Kidney (tissue), 14 donors: ENCODE data around the gene C15orf61. TPM values are rescaled to one million over a fixed set of nuclear protein-coding genes. Genes with fewer than 3 reads are reported as not detected.

Source experiments
- DNase-seq, 5 donors: peaks; one replicate each; pipeline ENCODE4 v3.0.0-alpha.2; 2013 to 2020
- FAIRE-seq: peaks from 2 replicates; lab custom pipeline; 2012; peaks lifted over from hg19 to GRCh38; lab: Jason Lieb, UNC
- H3K27ac ChIP-seq, 2 donors: one replicate each; pipeline ENCODE4 v1.7.0; 2013; ENCODE audit warnings: low read depth in 2 of 2, low read length in 2 of 2, inconsistent platforms in 1 of 2
- H3K27me3 ChIP-seq: one replicate; pipeline ENCODE4 v1.7.1; 2013; ENCODE audit warnings: low read length, inconsistent platforms; ENCODE audit not compliant: control insufficient read depth, insufficient read depth
- H3K36me3 ChIP-seq, 3 donors: one replicate each; pipeline versions ENCODE4 v1.7.0 to v1.7.1; 2013; ENCODE audit warnings: low read length in 3 of 3, control low read depth in 1 of 3, inconsistent platforms in 1 of 3; ENCODE audit not compliant: insufficient read depth in 3 of 3, control insufficient read depth in 2 of 3
- H3K4me1 ChIP-seq, 3 donors: one replicate each; pipeline versions ENCODE4 v1.7.0 to v1.7.1; 2013; ENCODE audit warnings: low read length in 3 of 3, inconsistent platforms in 1 of 3, low read depth in 1 of 3; ENCODE audit not compliant: control insufficient read depth in 2 of 3, insufficient read depth in 2 of 3
- H3K4me3 ChIP-seq, 3 donors: one replicate each; pipeline versions ENCODE4 v1.7.0 to v1.8.1; 2013; ENCODE audit warnings: low read length in 3 of 3, control low read depth in 1 of 3, inconsistent platforms in 1 of 3
- H3K9ac ChIP-seq, 3 donors: one replicate each; pipeline versions ENCODE4 v1.7.0 to v1.7.1; 2013; ENCODE audit warnings: low read length in 3 of 3, control low read depth in 1 of 3, inconsistent platforms in 1 of 3
- H3K9me3 ChIP-seq, 3 donors: one replicate each; pipeline versions ENCODE4 v1.7.0 to v1.7.1; 2013; ENCODE audit warnings: low read length in 3 of 3, control low read depth in 1 of 3, inconsistent platforms in 1 of 3; ENCODE audit not compliant: control insufficient read depth in 2 of 3, insufficient read depth in 1 of 3
- intact Hi-C: fragments of 100-400 bp; cut with DNase I; formaldehyde crosslinking; loops from one replicate; pipeline ENCODE4 v1.11.1; 2022
- polyA plus RNA-seq: library from polyadenylated mRNA; stranded (reverse); fragments of 350-450 nt; fragmentation: Illumina TruSeq; extraction: RNeasy Lipid Tissue Mini Kit (QIAGEN cat#74804); gene quantifications from one replicate; pipeline ENCODE4 v1.2.3, GENCODE V29; 2014; ENCODE audit warnings: low read depth, low replicate concordance; ENCODE audit not compliant: insufficient read depth
- total RNA-seq: library from RNA; stranded (reverse); fragmentation: NEBNext Ultra II Directional; extraction: Animal tissue kit (Norgen Biotek cat#: 25700); gene quantifications from one replicate; pipeline ENCODE4 v1.2.1, GENCODE V29; 2021
- TF ChIP-seq, protein P1 (sequence below): IDR thresholded peaks from 3 replicates; pipeline ENCODE4 v1.5.1; 2012; ENCODE audit warnings: mild to moderate bottlenecking, moderate library complexity, borderline replicate concordance; ENCODE audit not compliant: insufficient read depth; ENCODE audit errors: extremely low read depth
- donor health status: control.
- donor health status: control.
- donor health status: control.
- donor health status: control.
- donor health status: control.
- donor health status: DM: yes; HTN: yes; CAD: no.
- donor health status: Normal renal cell carcinoma (clear cell type).

The C15orf61 gene
- total and polyA plus RNA-seq, 2 donors from 2014 or later = 5.5 to 8.7 TPM

DNA sequence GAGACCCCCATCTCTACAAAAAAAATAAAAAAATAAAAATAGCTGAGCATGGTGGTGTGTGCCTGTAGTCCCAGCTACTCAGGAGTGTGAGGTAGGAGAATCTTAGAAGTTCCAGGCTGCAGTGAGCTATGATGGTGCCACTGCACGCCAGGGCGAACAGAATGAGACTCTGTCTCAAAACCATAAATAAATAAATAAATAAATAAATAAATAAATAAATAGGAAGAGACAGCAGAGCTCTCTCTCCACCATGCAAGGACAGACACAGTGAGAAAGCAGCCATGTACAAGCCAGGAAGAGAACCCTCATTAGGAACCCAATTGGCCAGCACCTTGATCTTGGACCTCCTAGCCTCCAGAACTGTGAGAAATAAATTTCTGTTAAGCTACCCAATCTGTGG, 5.4 kb upstream of the C15orf61 start:
- no peak overlapping the region for H3K9ac ChIP-seq
- no peaks in the 10 kb centered on the region for H3K27me3 ChIP-seq
- DNase-seq = no peak
- intact Hi-C loops = no loop called here
- no peaks in the 10 kb centered on the region for H3K4me1 ChIP-seq
- no peak overlapping the region for H3K27ac ChIP-seq
- H3K36me3 ChIP-seq = peaks cover 0 to 4% (median 0%) of the 10 kb centered on the region in 3 donors
- H3K4me3 ChIP-seq = no peak overlapping the region
- TF ChIP-seq, protein P1, sequence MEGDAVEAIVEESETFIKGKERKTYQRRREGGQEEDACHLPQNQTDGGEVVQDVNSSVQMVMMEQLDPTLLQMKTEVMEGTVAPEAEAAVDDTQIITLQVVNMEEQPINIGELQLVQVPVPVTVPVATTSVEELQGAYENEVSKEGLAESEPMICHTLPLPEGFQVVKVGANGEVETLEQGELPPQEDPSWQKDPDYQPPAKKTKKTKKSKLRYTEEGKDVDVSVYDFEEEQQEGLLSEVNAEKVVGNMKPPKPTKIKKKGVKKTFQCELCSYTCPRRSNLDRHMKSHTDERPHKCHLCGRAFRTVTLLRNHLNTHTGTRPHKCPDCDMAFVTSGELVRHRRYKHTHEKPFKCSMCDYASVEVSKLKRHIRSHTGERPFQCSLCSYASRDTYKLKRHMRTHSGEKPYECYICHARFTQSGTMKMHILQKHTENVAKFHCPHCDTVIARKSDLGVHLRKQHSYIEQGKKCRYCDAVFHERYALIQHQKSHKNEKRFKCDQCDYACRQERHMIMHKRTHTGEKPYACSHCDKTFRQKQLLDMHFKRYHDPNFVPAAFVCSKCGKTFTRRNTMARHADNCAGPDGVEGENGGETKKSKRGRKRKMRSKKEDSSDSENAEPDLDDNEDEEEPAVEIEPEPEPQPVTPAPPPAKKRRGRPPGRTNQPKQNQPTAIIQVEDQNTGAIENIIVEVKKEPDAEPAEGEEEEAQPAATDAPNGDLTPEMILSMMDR = no peak
- H3K9me3 ChIP-seq = no peaks in the 10 kb centered on the region
- FAIRE-seq = no peak

DNA sequence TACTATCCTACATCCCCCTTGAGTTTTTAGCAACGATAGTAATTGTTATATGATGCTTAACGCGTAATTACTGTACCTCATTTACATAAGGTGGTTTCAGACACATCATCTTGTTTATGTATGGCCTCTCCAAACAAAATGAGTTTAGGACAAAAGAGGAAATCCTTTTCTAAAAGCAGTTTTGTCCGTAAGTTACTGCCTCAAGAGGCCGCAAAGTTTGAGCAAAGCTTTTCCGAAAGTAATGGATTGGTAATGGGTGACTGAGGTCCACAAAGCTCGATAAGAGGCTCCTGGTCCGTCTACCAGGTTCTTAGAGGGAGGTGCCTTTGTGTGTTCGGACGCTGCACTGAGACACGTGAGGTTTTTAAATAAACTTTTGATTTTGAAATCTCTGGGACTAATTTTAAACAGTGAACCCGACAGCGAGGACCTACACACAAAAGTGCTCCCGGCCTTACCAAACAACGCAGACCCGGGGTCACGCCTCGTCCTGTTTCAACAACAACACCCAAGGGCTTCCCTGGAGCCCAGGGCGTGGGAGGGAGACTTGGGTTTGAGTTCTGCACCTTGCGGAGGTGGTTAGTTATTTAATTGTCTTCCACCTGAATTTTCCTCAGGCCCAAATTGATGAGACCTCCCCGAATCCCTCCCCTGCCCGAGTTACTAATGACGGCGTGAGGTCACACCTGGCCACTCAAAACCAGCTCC, 456 bp upstream of the C15orf61 start:
- FAIRE-seq = no peak
- intact Hi-C loops = no loop called here
- no peaks in the 10 kb centered on the region for H3K9me3 ChIP-seq

DNA sequence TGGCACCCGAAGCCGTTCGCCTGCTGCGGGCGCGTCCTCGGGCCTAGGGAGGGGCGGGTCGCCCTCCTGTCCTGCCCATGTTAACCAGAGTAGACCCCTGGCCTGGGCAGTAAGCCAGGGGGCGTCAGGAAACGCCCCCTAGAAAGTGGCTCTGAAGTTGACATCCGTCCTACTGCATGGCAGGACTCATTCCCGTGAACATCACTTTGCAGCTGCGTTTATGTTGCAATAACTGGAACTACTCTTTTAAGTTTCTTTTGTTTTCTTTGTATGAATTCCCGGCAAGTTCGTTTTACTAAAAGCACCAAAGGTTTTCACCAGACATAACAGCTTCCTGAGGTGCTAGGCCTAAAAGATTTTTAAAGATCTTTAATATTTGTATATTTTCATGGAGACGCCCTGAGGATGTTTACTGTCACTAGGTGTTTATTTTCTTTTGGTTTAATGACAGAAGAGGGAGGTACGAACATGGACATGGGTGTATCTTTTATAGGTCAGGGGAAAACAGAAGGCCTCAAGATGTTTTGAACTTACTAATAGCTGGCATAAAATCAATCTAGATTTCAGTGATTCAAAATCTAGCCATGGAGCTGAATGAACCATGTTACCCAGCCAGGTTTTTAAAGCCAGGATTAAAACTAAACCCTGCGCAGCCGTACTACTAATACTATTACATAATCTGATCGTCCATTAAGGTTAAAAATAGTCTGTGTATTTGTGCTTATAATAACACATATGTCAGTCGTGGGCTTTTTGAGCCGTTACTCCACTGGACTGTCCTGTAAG, 1.0 kb downstream of the C15orf61 start:
- Histone ChIP-seq H3K27me3 (no peaks in the 10 kb centered on the region), H3K9ac (peak overlapping the region; percentile 36 to 94 (median 81)), H3K27ac (peak overlapping the region; percentile 98 to 99), H3K4me3 (peak overlapping the region; percentile 60 to 97 (median 82)), H3K4me1 (no peaks in the 10 kb centered on the region), H3K36me3 (peaks cover 0 to 2% (median 0%) of the 10 kb centered on the region in 3 donors), H3K9me3 (no peaks in the 10 kb centered on the region)
- FAIRE-seq = no peak
- intact Hi-C loops = no loop called here
- TF ChIP-seq, protein P1 = no peak
- DNase-seq = no peak

More for the DNA sequence above, 456 bp upstream of the C15orf61 start:
- H3K4me3 ChIP-seq = peak overlapping the region; percentile 78 to 97 (median 91)
- TF ChIP-seq, protein P1 = no peak
- peak overlapping the region; percentile 74 to 97 (median 79) for H3K9ac ChIP-seq
- H3K27ac ChIP-seq = peak overlapping the region; percentile 90 to 98
- no peaks in the 10 kb centered on the region for H3K36me3 ChIP-seq
- H3K27me3 ChIP-seq = no peaks in the 10 kb centered on the region
- peak in 1 of 5 donors; percentile 45 for DNase-seq
- no peaks in the 10 kb centered on the region for H3K4me1 ChIP-seq
